Parathyroid adenoma (tissue), 2 donors: ENCODE data around the gene TTC33.

Source experiments
- H2AFZ ChIP-seq: fragments of 300-600 bp; sonication (generic); one replicate; pipeline ENCODE4 v1.7.0; 2017; ENCODE audit warnings: antibody characterized with exemption, mild to moderate bottlenecking
- H3K27ac ChIP-seq: fragments of 300-600 bp; sonication (generic); one replicate; pipeline ENCODE4 v1.7.0; 2017
- H3K27me3 ChIP-seq: fragments of 300-600 bp; sonication (generic); one replicate; pipeline ENCODE4 v1.7.0; 2017; ENCODE audit warnings: low read length; ENCODE audit not compliant: control insufficient read depth, insufficient read depth
- H3K36me3 ChIP-seq: fragments of 300-600 bp; sonication (generic); one replicate; pipeline ENCODE4 v1.7.0; 2017; ENCODE audit warnings: low read length; ENCODE audit not compliant: control insufficient read depth, insufficient read depth
- H3K4me1 ChIP-seq: fragments of 300-600 bp; sonication (generic); one replicate; pipeline ENCODE4 v1.7.0; 2017; ENCODE audit warnings: control low read depth
- H3K4me2 ChIP-seq: fragments of 300-600 bp; sonication (generic); one replicate; pipeline ENCODE4 v1.7.0; 2017; ENCODE audit warnings: low read length
- H3K4me3 ChIP-seq: fragments of 300-600 bp; sonication (generic); one replicate; pipeline ENCODE4 v1.7.0; 2017; ENCODE audit warnings: low read depth, low read length
- H3K79me2 ChIP-seq: fragments of 300-600 bp; sonication (generic); one replicate; pipeline ENCODE4 v1.7.0; 2017; ENCODE audit warnings: control low read depth
- H3K9ac ChIP-seq: fragments of 300-600 bp; sonication (generic); one replicate; pipeline ENCODE4 v1.7.0; 2017; ENCODE audit warnings: mild to moderate bottlenecking
- H3K9me3 ChIP-seq: fragments of 300-600 bp; sonication (generic); one replicate; pipeline ENCODE4 v1.7.0; 2017; ENCODE audit warnings: low read length; ENCODE audit not compliant: control insufficient read depth
- CTCF ChIP-seq: fragments of 300-600 bp; sonication (generic); IDR thresholded peaks from one replicate; pipeline ENCODE4 v1.7.0; 2017; ENCODE audit warnings: antibody characterized with exemption, mild to moderate bottlenecking
- donor health status: primary hyperparathyroidism.

TTC33 gene

GRCh38 chr5:40614466-40614865 lies 141.3 kb downstream of the TTC33 start:
- H3K4me2 ChIP-seq: no peak overlapping the region
- H3K4me1 ChIP-seq: no peaks in the 10 kb centered on the region
- H3K4me3 ChIP-seq: no peak overlapping the region
- H3K36me3 ChIP-seq: no peaks in the 10 kb centered on the region
- no peak overlapping the region for H3K27ac ChIP-seq
- H2AFZ ChIP-seq: no peak overlapping the region
- TF ChIP-seq CTCF: no peak
- H3K27me3 ChIP-seq: no peaks in the 10 kb centered on the region
- H3K79me2 ChIP-seq: no peaks in the 10 kb centered on the region
- no peak overlapping the region for H3K9ac ChIP-seq
- no peaks in the 10 kb centered on the region for H3K9me3 ChIP-seq

- Histone ChIP-seq H3K9me3 (no peaks in the 10 kb centered on the region), H3K4me1 (no peaks in the 10 kb centered on the region), H3K79me2 (no peaks in the 10 kb centered on the region), H3K27ac (no peak overlapping the region), H3K4me2 (no peak overlapping the region), H3K9ac (no peak overlapping the region), H3K36me3 (no peaks in the 10 kb centered on the region), H3K4me3 (no peak overlapping the region), H3K27me3 (no peaks in the 10 kb centered on the region), H2AFZ (no peak overlapping the region)
- no peak for TF ChIP-seq CTCF
Measured at GRCh38 chr5:40607202-40607601, 148.6 kb downstream of the TTC33 start.

GRCh38 chr5:40606077-40606765 lies 149.5 kb downstream of the TTC33 start:
- Histone ChIP-seq H2AFZ (peak overlapping the region; percentile 42), H3K27ac (no peak overlapping the region), H3K9ac (no peak overlapping the region), H3K9me3 (no peaks in the 10 kb centered on the region), H3K79me2 (no peaks in the 10 kb centered on the region), H3K4me2 (no peak overlapping the region), H3K4me3 (no peak overlapping the region), H3K4me1 (no peaks in the 10 kb centered on the region), H3K27me3 (no peaks in the 10 kb centered on the region), H3K36me3 (no peaks in the 10 kb centered on the region)
- TF ChIP-seq CTCF: no peak

- H3K27me3 ChIP-seq: no peaks in the 10 kb centered on the region
- no peak overlapping the region for H3K4me2 ChIP-seq
- no peaks in the 10 kb centered on the region for H3K36me3 ChIP-seq
- no peak overlapping the region for H3K4me3 ChIP-seq
- H3K9ac ChIP-seq: no peak overlapping the region
- H3K4me1 ChIP-seq: no peaks in the 10 kb centered on the region
- H2AFZ ChIP-seq: no peak overlapping the region
- H3K79me2 ChIP-seq: no peaks in the 10 kb centered on the region
- no peak for TF ChIP-seq CTCF
- H3K27ac ChIP-seq: no peak overlapping the region
- H3K9me3 ChIP-seq: no peaks in the 10 kb centered on the region
Measured at GRCh38 chr5:40605295-40605958, 150.3 kb downstream of the TTC33 start.

- Histone ChIP-seq H3K9me3 (no peaks in the 10 kb centered on the region), H3K4me2 (no peak overlapping the region), H3K27me3 (no peaks in the 10 kb centered on the region), H3K4me1 (no peaks in the 10 kb centered on the region), H3K9ac (no peak overlapping the region), H3K79me2 (no peaks in the 10 kb centered on the region), H3K4me3 (no peak overlapping the region), H3K36me3 (no peaks in the 10 kb centered on the region), H3K27ac (no peak overlapping the region), H2AFZ (no peak overlapping the region)
- TF ChIP-seq CTCF: no peak
Measured at GRCh38 chr5:40603378-40603777, 152.4 kb downstream of the TTC33 start.
